ENCODE data around the gene TSC22D1. TPM values are rescaled to one million over a fixed set of nuclear protein-coding genes. Genes with fewer than 3 reads are reported as not detected.
"Not testable (repeated sequence)": the region's sequence is repeated elsewhere in the genome, so short reads cannot be mapped to it uniquely, and the experiment has no call there.

TSC22D1 gene
- total RNA-seq, 1 experiment from 2014 or later: 20.1 TPM

DNA sequence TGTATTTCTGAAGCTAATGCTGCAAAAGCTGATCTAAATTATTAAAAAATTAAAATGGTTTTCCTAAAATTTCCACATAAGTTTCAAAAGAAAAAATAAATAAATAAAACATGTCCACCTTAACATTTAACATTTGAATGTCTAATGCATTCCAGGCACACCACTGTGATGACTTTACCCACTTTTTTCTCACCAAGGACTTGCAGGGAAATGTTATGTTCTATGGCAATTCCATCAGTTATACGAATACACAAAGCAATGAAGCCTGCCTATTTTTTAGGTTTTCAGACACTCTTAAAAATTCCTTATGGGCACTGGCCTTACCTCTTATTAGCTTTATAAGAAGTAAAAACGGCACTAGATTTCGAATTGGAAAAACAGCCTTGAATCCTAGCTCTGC lies 10.2 kb downstream of the TSC22D1 start:
- no peak for DNase-seq
- Histone ChIP-seq H2AFZ (ENCODE audit: low read length) (no peak overlapping the region), H3K79me2 (ENCODE audit: low read length) (no peaks in the 10 kb centered on the region), H3K4me1 (ENCODE audit: low read length) (no peaks in the 10 kb centered on the region), H3K9ac (ENCODE audit: low read length) (no peak overlapping the region), H3K4me2 (ENCODE audit: low read depth, low read length, poor library complexity, severe bottlenecking) (no peak overlapping the region), H3K36me3 (ENCODE audit: insufficient read depth, low read length) (no peaks in the 10 kb centered on the region), H3K9me3 (ENCODE audit: low read length) (no peaks in the 10 kb centered on the region), H3K27ac (ENCODE audit: low read length) (no peak overlapping the region), H3K4me3 (ENCODE audit: low read length) (no peak overlapping the region), H3K27me3 (ENCODE audit: low read length) (no peaks in the 10 kb centered on the region), H4K20me1 (ENCODE audit: insufficient read depth, low read depth, low read length) (peaks cover 5% of the 10 kb centered on the region; the same call in 1 of the 2 replicates), H3K9me2 (replicated peaks; ENCODE audit: insufficient read depth, low read length) (no peaks in the 10 kb centered on the region)

DNA sequence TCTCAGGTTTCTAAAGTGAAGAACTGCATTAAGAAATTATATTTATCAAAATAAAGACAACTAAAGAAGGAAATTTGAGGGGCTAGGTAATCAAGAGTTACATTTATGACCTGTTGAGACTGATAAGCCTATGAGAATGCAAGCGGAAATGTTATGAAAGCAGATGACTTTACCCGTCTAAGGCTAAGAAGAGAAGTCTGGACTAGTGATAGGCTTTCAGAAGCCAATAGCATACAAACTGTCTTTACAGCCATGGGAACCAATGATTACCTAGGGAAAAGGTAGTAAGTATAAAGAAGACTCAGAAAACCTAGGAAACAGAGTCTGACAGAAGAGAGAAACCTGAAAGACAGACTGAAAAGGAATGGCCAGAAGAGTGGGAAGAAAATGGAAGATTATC lies 11.2 kb downstream of the TSC22D1 start:
- Histone ChIP-seq H4K20me1 (ENCODE audit: insufficient read depth, low read depth, low read length) (peaks cover 5% of the 10 kb centered on the region; the same call in 1 of the 2 replicates), H3K4me2 (ENCODE audit: low read depth, low read length, poor library complexity, severe bottlenecking) (no peak overlapping the region), H3K4me1 (ENCODE audit: low read length) (no peaks in the 10 kb centered on the region), H3K79me2 (ENCODE audit: low read length) (no peaks in the 10 kb centered on the region), H3K4me3 (ENCODE audit: low read length) (no peak overlapping the region), H2AFZ (ENCODE audit: low read length) (no peak overlapping the region), H3K27ac (ENCODE audit: low read length) (no peak overlapping the region), H3K9ac (ENCODE audit: low read length) (no peak overlapping the region), H3K9me3 (ENCODE audit: low read length) (no peaks in the 10 kb centered on the region), H3K36me3 (ENCODE audit: insufficient read depth, low read length) (no peaks in the 10 kb centered on the region), H3K9me2 (replicated peaks; ENCODE audit: insufficient read depth, low read length) (no peaks in the 10 kb centered on the region), H3K27me3 (ENCODE audit: low read length) (no peaks in the 10 kb centered on the region)
- no peak for DNase-seq

DNA sequence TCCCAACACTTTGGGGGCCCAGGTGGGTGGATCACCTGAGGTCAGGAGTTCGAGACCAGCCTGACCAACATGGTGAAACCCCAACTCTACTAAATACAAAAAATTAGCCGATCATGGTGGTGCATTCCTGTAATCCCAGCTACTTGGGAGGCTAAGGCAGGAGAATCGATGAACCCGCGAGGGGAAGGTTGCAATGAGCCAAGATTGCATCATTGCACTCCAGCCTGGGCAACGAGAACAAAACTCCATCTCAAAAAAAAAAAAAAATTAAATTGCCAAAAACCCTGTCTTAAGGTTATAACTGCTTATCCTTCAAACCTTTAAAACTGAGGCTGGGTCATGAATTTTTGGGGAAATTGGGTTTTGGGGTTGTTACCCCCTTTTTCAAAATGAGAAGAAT lies 13.3 kb downstream of the TSC22D1 start:
- not testable (repeated sequence) for H3K4me1 ChIP-seq (ENCODE audit: low read length); H3K9me2 ChIP-seq (replicated peaks; ENCODE audit: insufficient read depth, low read length); H3K27ac ChIP-seq (ENCODE audit: low read length); H2AFZ ChIP-seq (ENCODE audit: low read length); H3K79me2 ChIP-seq (ENCODE audit: low read length); H3K36me3 ChIP-seq (ENCODE audit: insufficient read depth, low read length); H4K20me1 ChIP-seq (ENCODE audit: insufficient read depth, low read depth, low read length); H3K9me3 ChIP-seq (ENCODE audit: low read length); H3K9ac ChIP-seq (ENCODE audit: low read length); DNase-seq; H3K4me3 ChIP-seq (ENCODE audit: low read length); H3K4me2 ChIP-seq (ENCODE audit: low read depth, low read length, poor library complexity, severe bottlenecking); H3K27me3 ChIP-seq (ENCODE audit: low read length)

DNA sequence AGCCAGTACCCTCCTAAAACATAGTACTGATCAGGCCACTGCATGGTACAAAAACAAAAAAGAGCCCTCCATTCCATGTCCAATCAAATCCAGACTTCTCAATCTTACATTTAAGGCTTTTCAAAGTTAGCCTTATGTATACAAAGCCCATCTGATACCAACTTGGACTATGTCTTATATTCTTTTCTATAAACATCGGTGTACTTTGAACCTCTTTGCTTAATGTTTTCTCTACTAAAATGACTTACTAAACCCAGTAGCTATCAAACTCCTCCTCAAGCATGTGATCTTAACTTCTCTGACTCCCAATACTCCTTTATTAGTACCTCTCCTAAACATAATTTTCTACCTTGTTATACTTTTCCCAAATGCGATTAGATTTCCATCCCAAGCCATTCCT lies 14.8 kb downstream of the TSC22D1 start:
- no peak overlapping the region for H3K4me2 ChIP-seq (ENCODE audit: low read depth, low read length, poor library complexity, severe bottlenecking)
- no peaks in the 10 kb centered on the region for H3K9me2 ChIP-seq (replicated peaks; ENCODE audit: insufficient read depth, low read length)
- DNase-seq: no peak
- no peak overlapping the region for H2AFZ ChIP-seq (ENCODE audit: low read length)
- H3K4me3 ChIP-seq (ENCODE audit: low read length): no peak overlapping the region
- no peaks in the 10 kb centered on the region for H3K9me3 ChIP-seq (ENCODE audit: low read length)
- H3K4me1 ChIP-seq (ENCODE audit: low read length): no peaks in the 10 kb centered on the region
- H3K27me3 ChIP-seq (ENCODE audit: low read length): no peaks in the 10 kb centered on the region
- no peak overlapping the region for H3K9ac ChIP-seq (ENCODE audit: low read length)
- H4K20me1 ChIP-seq (ENCODE audit: insufficient read depth, low read depth, low read length): no peaks in the 10 kb centered on the region
- no peaks in the 10 kb centered on the region for H3K79me2 ChIP-seq (ENCODE audit: low read length)
- H3K36me3 ChIP-seq (ENCODE audit: insufficient read depth, low read length): no peaks in the 10 kb centered on the region
- no peak overlapping the region for H3K27ac ChIP-seq (ENCODE audit: low read length)

DNA sequence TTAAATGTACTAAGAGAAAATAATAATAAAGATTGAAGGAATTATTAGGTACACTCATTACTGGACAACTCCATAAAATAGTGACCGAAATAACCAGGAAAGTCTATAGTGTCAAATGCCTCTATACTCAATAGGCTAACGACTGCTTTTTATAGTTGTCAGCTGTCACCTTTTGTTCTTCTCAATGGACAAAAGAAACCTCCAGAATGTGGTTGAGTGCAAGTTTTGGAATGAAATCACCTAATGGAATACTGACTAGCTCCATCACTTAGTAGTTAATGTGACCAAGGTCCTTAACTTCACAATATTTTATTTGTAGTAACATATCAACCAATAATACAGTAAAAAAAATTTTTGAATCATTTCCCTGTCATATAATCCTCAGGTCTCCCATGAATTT lies 18.1 kb downstream of the TSC22D1 start:
- H3K4me3 ChIP-seq (ENCODE audit: low read length): no peak overlapping the region

DNA sequence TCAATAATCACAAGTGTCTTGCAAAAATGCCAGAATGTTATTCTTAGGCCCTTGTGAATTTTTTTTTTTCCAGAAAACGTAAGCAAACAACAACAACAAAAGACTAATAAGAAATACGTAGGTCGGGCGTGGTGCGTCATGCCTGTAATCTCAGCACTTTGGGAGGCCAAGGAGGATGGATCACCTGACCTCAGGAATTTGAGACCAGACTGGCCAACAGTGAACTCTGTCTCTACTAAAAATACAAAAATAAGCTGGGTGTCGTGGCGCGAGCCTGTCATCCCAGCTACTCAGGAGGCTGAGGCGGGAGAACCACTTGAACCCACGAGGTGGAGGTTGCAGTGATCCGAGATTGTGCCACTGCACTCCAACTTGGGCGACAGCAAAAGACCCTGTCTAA lies 20.9 kb downstream of the TSC22D1 start:
- no peaks in the 10 kb centered on the region for H3K9me2 ChIP-seq (replicated peaks; ENCODE audit: insufficient read depth, low read length)
- no peaks in the 10 kb centered on the region for H3K9me3 ChIP-seq (ENCODE audit: low read length)
- H3K36me3 ChIP-seq (ENCODE audit: insufficient read depth, low read length): no peaks in the 10 kb centered on the region
- H3K79me2 ChIP-seq (ENCODE audit: low read length): no peaks in the 10 kb centered on the region
- DNase-seq: no peak
- H3K27ac ChIP-seq (ENCODE audit: low read length): no peak overlapping the region
- H4K20me1 ChIP-seq (ENCODE audit: insufficient read depth, low read depth, low read length): no peaks in the 10 kb centered on the region
- H3K4me3 ChIP-seq (ENCODE audit: low read length): no peak overlapping the region
- no peak overlapping the region for H2AFZ ChIP-seq (ENCODE audit: low read length)
- no peaks in the 10 kb centered on the region for H3K27me3 ChIP-seq (ENCODE audit: low read length)
- no peaks in the 10 kb centered on the region for H3K4me1 ChIP-seq (ENCODE audit: low read length)
- H3K9ac ChIP-seq (ENCODE audit: low read length): no peak overlapping the region
- H3K4me2 ChIP-seq (ENCODE audit: low read depth, low read length, poor library complexity, severe bottlenecking): no peak overlapping the region

More for the DNA sequence above, 18.1 kb downstream of the TSC22D1 start:
- Histone ChIP-seq H3K4me2 (ENCODE audit: low read depth, low read length, poor library complexity, severe bottlenecking) (no peak overlapping the region), H3K36me3 (ENCODE audit: insufficient read depth, low read length) (no peaks in the 10 kb centered on the region), H2AFZ (ENCODE audit: low read length) (no peak overlapping the region), H4K20me1 (ENCODE audit: insufficient read depth, low read depth, low read length) (no peaks in the 10 kb centered on the region), H3K9me3 (ENCODE audit: low read length) (no peaks in the 10 kb centered on the region), H3K4me1 (ENCODE audit: low read length) (no peaks in the 10 kb centered on the region), H3K27ac (ENCODE audit: low read length) (no peak overlapping the region), H3K9me2 (replicated peaks; ENCODE audit: insufficient read depth, low read length) (no peaks in the 10 kb centered on the region), H3K9ac (ENCODE audit: low read length) (no peak overlapping the region), H3K27me3 (ENCODE audit: low read length) (no peaks in the 10 kb centered on the region), H3K79me2 (ENCODE audit: low read length) (no peaks in the 10 kb centered on the region)
- DNase-seq: no peak

DNA sequence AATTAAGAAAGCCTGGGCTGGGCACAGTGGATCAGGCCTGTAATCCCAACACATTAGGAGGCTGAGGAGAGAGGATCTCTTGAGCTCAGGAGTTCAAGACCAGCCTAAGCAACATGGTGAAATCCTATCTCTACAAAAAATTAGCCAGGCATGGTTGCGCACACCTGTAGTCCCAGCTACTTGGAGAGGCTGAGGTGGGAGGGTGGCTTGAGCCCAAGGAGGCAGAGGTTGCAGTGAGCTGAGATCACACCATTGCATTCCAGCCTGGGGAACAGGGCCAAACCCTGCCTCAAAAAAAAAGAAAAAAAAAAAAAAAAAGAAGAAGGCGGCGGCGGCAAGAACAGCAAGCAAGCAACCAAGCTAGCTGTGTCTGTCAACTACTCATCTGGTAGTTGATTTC lies 26.7 kb downstream of the TSC22D1 start:
- H3K79me2 ChIP-seq (ENCODE audit: low read length): no peaks in the 10 kb centered on the region
- H4K20me1 ChIP-seq (ENCODE audit: insufficient read depth, low read depth, low read length): no peaks in the 10 kb centered on the region
- H3K4me3 ChIP-seq (ENCODE audit: low read length): no peak overlapping the region
- no peak for DNase-seq
- no peak overlapping the region for H3K9ac ChIP-seq (ENCODE audit: low read length)
- no peaks in the 10 kb centered on the region for H3K27me3 ChIP-seq (ENCODE audit: low read length)
- no peaks in the 10 kb centered on the region for H3K9me3 ChIP-seq (ENCODE audit: low read length)
- no peaks in the 10 kb centered on the region for H3K36me3 ChIP-seq (ENCODE audit: insufficient read depth, low read length)
- no peak overlapping the region for H3K4me2 ChIP-seq (ENCODE audit: low read depth, low read length, poor library complexity, severe bottlenecking)
- no peaks in the 10 kb centered on the region for H3K9me2 ChIP-seq (replicated peaks; ENCODE audit: insufficient read depth, low read length)
- H3K4me1 ChIP-seq (ENCODE audit: low read length): no peaks in the 10 kb centered on the region
- no peak overlapping the region for H3K27ac ChIP-seq (ENCODE audit: low read length)
- H2AFZ ChIP-seq (ENCODE audit: low read length): no peak overlapping the region

DNA sequence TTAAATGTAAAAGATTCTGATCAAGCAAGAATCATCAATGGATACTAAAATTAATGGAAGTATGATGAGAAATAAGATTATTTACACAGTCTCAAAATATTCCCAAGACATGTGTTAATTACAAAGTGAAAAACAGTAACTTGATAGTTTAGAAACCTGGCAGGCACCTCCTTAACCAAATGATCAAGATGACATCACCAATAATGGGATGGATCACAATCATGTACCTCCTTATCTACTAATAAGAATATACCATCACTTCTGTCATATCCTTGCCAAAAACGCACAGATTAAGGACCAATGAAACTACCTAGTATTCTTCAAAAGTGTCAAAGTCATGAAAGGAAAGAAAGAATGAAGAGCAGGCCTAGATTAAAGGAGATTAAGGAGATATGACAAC lies 30.0 kb downstream of the TSC22D1 start:
- no peaks in the 10 kb centered on the region for H3K27me3 ChIP-seq (ENCODE audit: low read length)
- no peaks in the 10 kb centered on the region for H3K4me1 ChIP-seq (ENCODE audit: low read length)
- no peak overlapping the region for H2AFZ ChIP-seq (ENCODE audit: low read length)
- H3K9me2 ChIP-seq (replicated peaks; ENCODE audit: insufficient read depth, low read length): no peaks in the 10 kb centered on the region
- H3K4me2 ChIP-seq (ENCODE audit: low read depth, low read length, poor library complexity, severe bottlenecking): no peak overlapping the region
- DNase-seq: no peak
- H3K79me2 ChIP-seq (ENCODE audit: low read length): no peaks in the 10 kb centered on the region
- H4K20me1 ChIP-seq (ENCODE audit: insufficient read depth, low read depth, low read length): no peaks in the 10 kb centered on the region
- H3K9ac ChIP-seq (ENCODE audit: low read length): no peak overlapping the region
- no peaks in the 10 kb centered on the region for H3K9me3 ChIP-seq (ENCODE audit: low read length)
- H3K36me3 ChIP-seq (ENCODE audit: insufficient read depth, low read length): no peaks in the 10 kb centered on the region
- no peak overlapping the region for H3K27ac ChIP-seq (ENCODE audit: low read length)
- no peak overlapping the region for H3K4me3 ChIP-seq (ENCODE audit: low read length)

DNA sequence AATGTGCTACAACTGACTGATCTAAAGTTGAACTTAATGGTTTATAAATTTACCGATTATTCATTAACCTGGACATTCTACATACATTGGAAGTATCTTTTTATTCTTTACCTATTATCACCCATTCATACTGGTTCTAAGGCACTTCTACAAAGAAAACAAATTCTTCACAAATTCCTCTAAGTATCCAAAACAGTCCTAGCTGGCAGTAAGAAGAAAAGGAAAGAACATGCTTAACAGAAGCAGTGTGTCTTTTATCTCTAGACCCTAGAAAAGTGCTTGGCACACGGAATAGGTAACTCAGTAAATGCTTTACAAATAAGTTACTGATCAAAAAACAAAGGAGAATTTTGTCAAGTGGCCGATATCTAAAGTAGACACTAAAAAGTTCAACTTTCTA lies 32.8 kb downstream of the TSC22D1 start:
- Histone ChIP-seq H3K27ac (ENCODE audit: low read length) (no peak overlapping the region), H3K79me2 (ENCODE audit: low read length) (no peaks in the 10 kb centered on the region)

More for the DNA sequence above, 32.8 kb downstream of the TSC22D1 start:
- H3K4me3 ChIP-seq (ENCODE audit: low read length): no peak overlapping the region
- no peaks in the 10 kb centered on the region for H4K20me1 ChIP-seq (ENCODE audit: insufficient read depth, low read depth, low read length)
- DNase-seq: no peak
- no peaks in the 10 kb centered on the region for H3K36me3 ChIP-seq (ENCODE audit: insufficient read depth, low read length)
- H3K9ac ChIP-seq (ENCODE audit: low read length): no peak overlapping the region
- H3K27me3 ChIP-seq (ENCODE audit: low read length): no peaks in the 10 kb centered on the region
- no peak overlapping the region for H2AFZ ChIP-seq (ENCODE audit: low read length)
- H3K4me2 ChIP-seq (ENCODE audit: low read depth, low read length, poor library complexity, severe bottlenecking): no peak overlapping the region
- H3K9me3 ChIP-seq (ENCODE audit: low read length): no peaks in the 10 kb centered on the region
- H3K4me1 ChIP-seq (ENCODE audit: low read length): no peaks in the 10 kb centered on the region
- no peaks in the 10 kb centered on the region for H3K9me2 ChIP-seq (replicated peaks; ENCODE audit: insufficient read depth, low read length)
